ENCODE data around the gene TPSAB1.

TPSAB1 gene

GRCh38 chr16:1211451-1212268 lies 28.8 kb upstream of the TPSAB1 start:
- no peak for DNase-seq

- no peak for DNase-seq
These were observed 27.8 kb upstream of the TPSAB1 start for GRCh38 chr16:1212616-1213194.

GRCh38 chr16:1213231-1213630 lies 27.3 kb upstream of the TPSAB1 start:
- no peak for DNase-seq

- no peak for DNase-seq
These were observed 26.6 kb upstream of the TPSAB1 start for GRCh38 chr16:1213796-1214372.

- no peak for DNase-seq
These were observed 25.8 kb upstream of the TPSAB1 start for GRCh38 chr16:1214719-1215118.

GRCh38 chr16:1215574-1216295 lies 24.8 kb upstream of the TPSAB1 start:
- no peak for DNase-seq

GRCh38 chr16:1216296-1216619 lies 24.2 kb upstream of the TPSAB1 start:
- no peak for DNase-seq

- no peak for DNase-seq
These were observed 23.7 kb upstream of the TPSAB1 start for GRCh38 chr16:1216681-1217400.

GRCh38 chr16:1217526-1217925 lies 23.0 kb upstream of the TPSAB1 start:
- DNase-seq: no peak

GRCh38 chr16:1218061-1218929 lies 22.2 kb upstream of the TPSAB1 start:
- no peak for DNase-seq

GRCh38 chr16:1218930-1219611 lies 21.4 kb upstream of the TPSAB1 start:
- DNase-seq: no peak

GRCh38 chr16:1220098-1220728 lies 20.3 kb upstream of the TPSAB1 start:
- DNase-seq: no peak

- DNase-seq: no peak
These were observed 19.5 kb upstream of the TPSAB1 start for GRCh38 chr16:1220841-1221627.

- DNase-seq: no peak
These were observed 18.6 kb upstream of the TPSAB1 start for GRCh38 chr16:1221628-1222552.

GRCh38 chr16:1222553-1223354 lies 17.8 kb upstream of the TPSAB1 start:
- DNase-seq: no peak

GRCh38 chr16:1223355-1224214 lies 16.9 kb upstream of the TPSAB1 start:
- DNase-seq: no peak

GRCh38 chr16:1224558-1224957 lies 15.9 kb upstream of the TPSAB1 start:
- DNase-seq: no peak
